ENCODE data around the gene PCBD2. TPM values are rescaled to one million over a fixed set of nuclear protein-coding genes. Genes with fewer than 3 reads are reported as not detected.

The PCBD2 gene
- total and polyA plus RNA-seq, 2 donors (not counting 1 experiment from before 2014, with no cell fraction given), result 6.1 to 15.7 TPM

- CTCF ChIA-PET, result no interaction called here
- no peaks in the 10 kb centered on the region for H3K36me3 ChIP-seq (replicated peaks in 1 of 2; ENCODE audit: control extremely low read depth in 1 of 2, control insufficient read depth in 1 of 2, extremely low read depth in 1 of 2, insufficient read depth in 2 of 2, low read length in 1 of 2)
- ATAC-seq (ENCODE audit: low read depth), result peak; percentile 57
Measured at GRCh38 chr5:134994560-134995156, 89.7 kb downstream of the PCBD2 start.

DNA sequence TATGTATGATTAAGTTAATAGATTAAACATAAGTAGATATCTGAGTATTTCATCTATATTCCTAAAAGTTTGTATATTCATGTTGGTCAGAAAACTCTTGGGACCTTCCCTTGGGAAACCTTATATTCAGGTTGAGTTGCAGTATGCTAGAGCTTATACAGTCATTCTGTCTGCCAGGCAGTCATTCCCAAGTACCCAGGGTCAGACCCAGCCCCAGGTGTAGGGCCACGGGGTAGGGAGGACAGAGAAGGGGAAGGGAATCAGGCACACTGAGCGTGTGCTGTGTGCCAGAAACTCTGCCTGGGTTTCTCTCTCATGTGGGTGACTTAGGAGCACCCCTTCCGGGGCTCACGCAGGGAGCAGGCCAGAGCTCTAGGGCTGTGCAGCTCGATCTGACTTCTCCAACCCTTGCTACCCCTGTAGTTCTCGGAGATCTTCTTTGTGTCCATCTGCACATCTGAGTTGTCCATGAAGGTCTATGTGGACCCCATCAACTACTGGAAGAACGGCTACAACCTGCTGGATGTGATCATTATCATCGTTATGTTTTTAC lies 91.0 kb downstream of the PCBD2 start:
- Histone ChIP-seq H3K27ac (ENCODE audit: low read length in 2 of 2) (no peak overlapping the region), H3K4me3 (ENCODE audit: control extremely low read depth in 1 of 5, extremely low read depth in 1 of 5, insufficient read depth in 1 of 5, low read depth in 2 of 5, low read length in 4 of 5) (no peak overlapping the region), H2AFZ (ENCODE audit: insufficient read depth, low read depth, low read length, poor library complexity, severe bottlenecking) (no peak overlapping the region), H4K20me1 (ENCODE audit: control insufficient read depth, insufficient read depth, low read length, poor library complexity, severe bottlenecking) (no peaks in the 10 kb centered on the region), H3K9ac (ENCODE audit: low read length) (no peak overlapping the region), H3K27me3 (replicated peaks in 1 of 4; ENCODE audit: control extremely low read depth in 1 of 4, control insufficient read depth in 3 of 4, insufficient read depth in 4 of 4, low read length in 3 of 4) (no peaks in the 10 kb centered on the region), H3K79me2 (ENCODE audit: control insufficient read depth, insufficient read depth, low read length) (no peaks in the 10 kb centered on the region), H3K36me3 (replicated peaks in 1 of 2; ENCODE audit: control extremely low read depth in 1 of 2, control insufficient read depth in 1 of 2, extremely low read depth in 1 of 2, insufficient read depth in 2 of 2, low read length in 1 of 2) (no peaks in the 10 kb centered on the region), H3K9me3 (ENCODE audit: control extremely low read depth in 1 of 3, control insufficient read depth in 2 of 3, insufficient read depth in 1 of 3, low read length in 2 of 3) (no peaks in the 10 kb centered on the region), H3K4me1 (ENCODE audit: control insufficient read depth in 2 of 2, insufficient read depth in 2 of 2, low read length in 2 of 2) (peaks cover 10 to 11% of the 10 kb centered on the region in 2 donors), H3K4me2 (replicated peaks; ENCODE audit: low read depth, low read length, poor library complexity, severe bottlenecking) (no peak overlapping the region)
- ATAC-seq (ENCODE audit: low read depth) (no peak), DNase-seq (no peak)
- ChIA-PET POLR2A (no interaction called here), CTCF (no interaction called here)
- H3K4me3 Mint-ChIP-seq, result no peak overlapping the region
- H3K9me3 Mint-ChIP-seq (ENCODE audit: insufficient read depth), result peaks cover 3% of the 10 kb centered on the region
- peaks cover 4% of the 10 kb centered on the region for H3K27me3 Mint-ChIP-seq
- H3K27ac Mint-ChIP-seq, result no peak overlapping the region
- H3K4me1 Mint-ChIP-seq, result peaks cover 17% of the 10 kb centered on the region
- no peak for TF ChIP-seq EZH2 (IDR thresholded peaks at IDR 0.05; ENCODE audit: borderline replicate concordance, insufficient read depth, low read depth, low read length, poor library complexity, severe bottlenecking)
- TF ChIP-seq, protein P1, sequence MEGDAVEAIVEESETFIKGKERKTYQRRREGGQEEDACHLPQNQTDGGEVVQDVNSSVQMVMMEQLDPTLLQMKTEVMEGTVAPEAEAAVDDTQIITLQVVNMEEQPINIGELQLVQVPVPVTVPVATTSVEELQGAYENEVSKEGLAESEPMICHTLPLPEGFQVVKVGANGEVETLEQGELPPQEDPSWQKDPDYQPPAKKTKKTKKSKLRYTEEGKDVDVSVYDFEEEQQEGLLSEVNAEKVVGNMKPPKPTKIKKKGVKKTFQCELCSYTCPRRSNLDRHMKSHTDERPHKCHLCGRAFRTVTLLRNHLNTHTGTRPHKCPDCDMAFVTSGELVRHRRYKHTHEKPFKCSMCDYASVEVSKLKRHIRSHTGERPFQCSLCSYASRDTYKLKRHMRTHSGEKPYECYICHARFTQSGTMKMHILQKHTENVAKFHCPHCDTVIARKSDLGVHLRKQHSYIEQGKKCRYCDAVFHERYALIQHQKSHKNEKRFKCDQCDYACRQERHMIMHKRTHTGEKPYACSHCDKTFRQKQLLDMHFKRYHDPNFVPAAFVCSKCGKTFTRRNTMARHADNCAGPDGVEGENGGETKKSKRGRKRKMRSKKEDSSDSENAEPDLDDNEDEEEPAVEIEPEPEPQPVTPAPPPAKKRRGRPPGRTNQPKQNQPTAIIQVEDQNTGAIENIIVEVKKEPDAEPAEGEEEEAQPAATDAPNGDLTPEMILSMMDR (IDR thresholded peaks at IDR 0.05), result no peak
- intact Hi-C loops (cut with micrococcal nuclease), result no loop called here
- WGBS (ENCODE audit: insufficient coverage), result 95% methylated on average over 8 of the region's 8 CpGs

More at GRCh38 chr5:134994560-134995156, 89.7 kb downstream of the PCBD2 start:
- peak overlapping the region; percentile 30 for H3K4me3 Mint-ChIP-seq
- intact Hi-C loops (cut with micrococcal nuclease), result no loop called here
- H3K4me1 Mint-ChIP-seq, result peaks cover 17% of the 10 kb centered on the region
- Histone ChIP-seq H2AFZ (ENCODE audit: insufficient read depth, low read depth, low read length, poor library complexity, severe bottlenecking) (no peak overlapping the region), H4K20me1 (ENCODE audit: control insufficient read depth, insufficient read depth, low read length, poor library complexity, severe bottlenecking) (no peaks in the 10 kb centered on the region), H3K9me3 (ENCODE audit: control extremely low read depth in 1 of 3, control insufficient read depth in 2 of 3, insufficient read depth in 1 of 3, low read length in 2 of 3) (no peaks in the 10 kb centered on the region), H3K4me1 (ENCODE audit: control insufficient read depth in 2 of 2, insufficient read depth in 2 of 2, low read length in 2 of 2) (peaks cover 10 to 11% of the 10 kb centered on the region in 2 donors), H3K9ac (ENCODE audit: low read length) (peak overlapping the region; percentile 16), H3K27me3 (replicated peaks in 1 of 4; ENCODE audit: control extremely low read depth in 1 of 4, control insufficient read depth in 3 of 4, insufficient read depth in 4 of 4, low read length in 3 of 4) (no peaks in the 10 kb centered on the region), H3K4me2 (replicated peaks; ENCODE audit: low read depth, low read length, poor library complexity, severe bottlenecking) (peak overlapping the region; percentile 32), H3K79me2 (ENCODE audit: control insufficient read depth, insufficient read depth, low read length) (no peaks in the 10 kb centered on the region), H3K4me3 (ENCODE audit: control extremely low read depth in 1 of 5, extremely low read depth in 1 of 5, insufficient read depth in 1 of 5, low read depth in 2 of 5, low read length in 4 of 5) (no peak overlapping the region), H3K27ac (ENCODE audit: low read length in 2 of 2) (peak overlapping the region in 1 of 2 donors; percentile 42)
- peak overlapping the region; percentile 8 for H3K27ac Mint-ChIP-seq
- peaks cover 4% of the 10 kb centered on the region for H3K27me3 Mint-ChIP-seq
- peak; percentile 40 for DNase-seq
- TF ChIP-seq, protein P1 (IDR thresholded peaks at IDR 0.05), result no peak
- TF ChIP-seq EZH2 (IDR thresholded peaks at IDR 0.05; ENCODE audit: borderline replicate concordance, insufficient read depth, low read depth, low read length, poor library complexity, severe bottlenecking), result no peak
- POLR2A ChIA-PET, result no interaction called here
- H3K9me3 Mint-ChIP-seq (ENCODE audit: insufficient read depth), result peaks cover 5% of the 10 kb centered on the region
- 21% methylated on average over 2 of the region's 2 CpGs for WGBS (ENCODE audit: insufficient coverage)

Measured in B cell (primary cell).